Esophagus muscularis mucosa (tissue), 4 donors: ENCODE data around the gene RIN3. TPM values are rescaled to one million over a fixed set of nuclear protein-coding genes. Genes with fewer than 3 reads are reported as not detected.

ENCODE experiments used
- DNase-seq: peaks from one replicate; pipeline ENCODE4 v3.0.0-alpha.2; 2017; ENCODE audit errors: extremely low spot score
- H3K27ac ChIP-seq, 4 donors: fragments of 200-600 bp; sonication (generic); replicated peaks in 1 of 4; 1 replicate in 3 of 4; 2 replicates in 1 of 4; pipeline ENCODE4 v1.5.1; 2016 to 2019; ENCODE audit warnings: mild to moderate bottlenecking in 1 of 4
- H3K27me3 ChIP-seq, 4 donors: fragments of 200-600 bp; sonication (generic); one replicate each; pipeline versions ENCODE4 v1.5.1 to v1.6.0; 2016 to 2019
- H3K36me3 ChIP-seq, 4 donors: fragments of 200-600 bp; sonication (generic); one replicate each; pipeline ENCODE4 v1.5.1; 2016 to 2019
- H3K4me1 ChIP-seq, 4 donors: fragments of 200-600 bp; sonication (generic); one replicate each; pipeline ENCODE4 v1.5.1; 2016 to 2019
- H3K4me3 ChIP-seq, 4 donors: fragments of 200-600 bp; sonication (generic); 1 replicate in 2 of 4; 2 replicates in 2 of 4; pipeline ENCODE4 v1.5.1; 2016 to 2019; ENCODE audit warnings: mild to moderate bottlenecking in 4 of 4, moderate library complexity in 1 of 4
- H3K9me3 ChIP-seq, 4 donors: fragments of 200-600 bp; sonication (generic); 1 replicate in 3 of 4; 2 replicates in 1 of 4; pipeline ENCODE4 v1.5.1; 2016 to 2019
- CTCF ChIP-seq, 3 experiments: fragments of 200-600 bp in 2 of 3; fragments of 450-650 bp in 1 of 3; sonication (generic) in 2 of 3; IDR thresholded peaks; one replicate each; pipeline ENCODE4 v1.5.1; 2017 to 2019; ENCODE audit warnings: antibody characterized with exemption in 3 of 3, mild to moderate bottlenecking in 2 of 3, moderate library complexity in 1 of 3
- EP300 ChIP-seq: sonication (generic); formaldehyde crosslinking; IDR thresholded peaks from one replicate; pipeline ENCODE4 v1.6.1; 2017; ENCODE audit warnings: antibody characterized with exemption
- POLR2A ChIP-seq: fragments of 450-650 bp; IDR thresholded peaks from one replicate; pipeline ENCODE4 v1.6.1; 2017; ENCODE audit warnings: antibody characterized with exemption, moderate library complexity, mild to moderate bottlenecking, low read depth
- POLR2AphosphoS5 ChIP-seq, 2 donors: sonication (generic); formaldehyde crosslinking; IDR thresholded peaks; one replicate each; pipeline ENCODE4 v1.6.1; 2017; ENCODE audit warnings: antibody characterized with exemption in 2 of 2
- WGBS: methylation state at CpG from one replicate; pipeline ENCODE4 v1.1.5; 2018; 5-methylcytosine and 5-hydroxymethylcytosine counted together
- intact Hi-C: fragments of 100-400 bp; cut with DNase I; formaldehyde crosslinking; loops from one replicate; pipeline ENCODE4 v1.15.1; 2023
- total RNA-seq, 4 donors: library from RNA; depleted of rRNA; stranded (reverse); fragments of >200 nt; gene quantifications; one replicate each; pipeline versions ENCODE4 v1.1.0 to v1.2.1, GENCODE V29; 2016

The RIN3 gene
- total RNA-seq, 4 donors from 2014 or later = 10.6 to 20.0 (median 13.1) TPM

DNA sequence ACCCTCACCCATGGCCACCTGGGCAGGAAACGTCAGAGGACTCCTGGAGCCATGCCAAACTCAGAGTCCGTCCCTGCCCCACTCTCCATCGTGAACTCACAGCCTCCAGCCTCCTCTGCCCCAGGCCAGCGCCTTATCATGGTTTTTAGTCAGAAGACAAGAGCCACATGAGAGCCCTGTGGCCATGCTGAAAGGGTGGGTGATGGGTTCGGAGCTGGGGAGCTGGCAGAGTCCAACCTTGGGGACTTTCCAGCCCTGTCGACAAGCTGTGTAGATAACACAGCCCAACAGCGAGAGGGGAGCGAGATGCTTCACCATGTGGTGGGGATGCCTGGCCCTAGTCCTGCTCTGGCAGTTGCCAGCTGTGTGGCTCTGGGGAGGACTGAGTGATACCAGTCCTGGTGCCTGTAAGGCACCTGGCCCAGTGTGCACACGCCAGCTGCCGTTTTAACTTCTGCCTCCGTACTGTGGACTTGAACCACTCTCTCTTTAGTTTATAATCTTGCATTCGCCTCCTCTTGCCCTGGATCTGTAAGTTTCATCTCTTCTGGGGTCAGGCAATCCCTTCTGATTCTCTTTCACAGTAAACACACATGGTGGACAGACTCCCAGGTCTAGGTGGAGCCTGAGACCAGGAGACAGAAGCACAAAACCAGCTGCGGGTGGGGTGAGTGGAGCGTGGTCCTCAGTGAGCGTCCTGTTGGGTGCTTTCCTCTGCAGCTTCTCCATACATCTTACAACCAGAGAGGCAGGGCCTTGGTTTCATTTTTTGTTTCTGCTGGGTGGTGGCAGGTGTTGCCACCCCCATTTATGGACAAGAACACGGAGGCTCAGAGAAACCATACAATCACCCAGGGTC, 55.3 kb downstream of the RIN3 start:
- intact Hi-C loops = no loop called here
- peaks cover 0 to 9% (median 2%) of the 10 kb centered on the region in 4 donors for H3K9me3 ChIP-seq
- H3K27ac ChIP-seq = no peak overlapping the region
- H3K27me3 ChIP-seq = no peaks in the 10 kb centered on the region
- TF ChIP-seq POLR2AphosphoS5 (IDR thresholded peaks at IDR 0.05) (no peak), EP300 (no peak), CTCF (IDR thresholded peaks at IDR 0.05) (no peak), POLR2A (no peak)
- DNase-seq = no peak
- peaks cover 6 to 28% (median 15%) of the 10 kb centered on the region in 4 donors for H3K36me3 ChIP-seq
- WGBS = 83% methylated on average over 12 of the region's 16 CpGs
- H3K4me1 ChIP-seq = peaks cover 0 to 10% (median 6%) of the 10 kb centered on the region in 4 donors
- no peak overlapping the region for H3K4me3 ChIP-seq

- Histone ChIP-seq H3K27me3 (no peaks in the 10 kb centered on the region), H3K27ac (no peak overlapping the region), H3K4me1 (peaks cover 0 to 4% (median 0%) of the 10 kb centered on the region in 4 donors), H3K36me3 (peaks cover 6 to 24% (median 12%) of the 10 kb centered on the region in 4 donors), H3K4me3 (no peak overlapping the region), H3K9me3 (peaks cover 0 to 9% (median 2%) of the 10 kb centered on the region in 4 donors)
- TF ChIP-seq CTCF (IDR thresholded peaks at IDR 0.05) (no peak), POLR2AphosphoS5 (IDR thresholded peaks at IDR 0.05) (no peak), POLR2A (no peak), EP300 (no peak)
- no peak for DNase-seq
- 80% methylated on average over 6 of the region's 6 CpGs for WGBS
- intact Hi-C loops = no loop called here
Observed at GRCh38 chr14:92570674-92571262, 57.2 kb downstream of the RIN3 start.

DNA sequence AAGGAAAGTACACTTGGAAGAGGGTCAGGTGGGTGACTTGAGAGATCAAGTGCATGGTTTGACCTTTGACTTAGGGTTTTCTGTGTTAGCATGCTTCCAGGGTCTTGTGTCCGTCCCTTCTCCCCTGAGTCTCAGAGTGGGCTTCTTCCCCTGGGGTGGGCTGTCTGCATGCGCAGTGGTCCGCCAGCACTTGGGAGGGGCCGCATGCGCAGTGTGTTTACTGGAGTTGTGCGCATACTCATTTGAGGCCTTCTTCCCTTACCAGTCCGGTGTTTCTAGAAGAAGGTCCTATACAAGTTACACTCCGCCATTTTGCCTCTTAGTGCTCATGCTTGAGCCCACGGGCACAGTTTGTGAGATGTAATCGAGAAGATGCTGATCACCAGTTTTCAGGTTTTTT, 58.5 kb downstream of the RIN3 start:
- WGBS = 94% methylated on average over 10 of the region's 10 CpGs
- no peak overlapping the region for H3K27ac ChIP-seq
- TF ChIP-seq CTCF (IDR thresholded peaks at IDR 0.05) = no peak

DNA sequence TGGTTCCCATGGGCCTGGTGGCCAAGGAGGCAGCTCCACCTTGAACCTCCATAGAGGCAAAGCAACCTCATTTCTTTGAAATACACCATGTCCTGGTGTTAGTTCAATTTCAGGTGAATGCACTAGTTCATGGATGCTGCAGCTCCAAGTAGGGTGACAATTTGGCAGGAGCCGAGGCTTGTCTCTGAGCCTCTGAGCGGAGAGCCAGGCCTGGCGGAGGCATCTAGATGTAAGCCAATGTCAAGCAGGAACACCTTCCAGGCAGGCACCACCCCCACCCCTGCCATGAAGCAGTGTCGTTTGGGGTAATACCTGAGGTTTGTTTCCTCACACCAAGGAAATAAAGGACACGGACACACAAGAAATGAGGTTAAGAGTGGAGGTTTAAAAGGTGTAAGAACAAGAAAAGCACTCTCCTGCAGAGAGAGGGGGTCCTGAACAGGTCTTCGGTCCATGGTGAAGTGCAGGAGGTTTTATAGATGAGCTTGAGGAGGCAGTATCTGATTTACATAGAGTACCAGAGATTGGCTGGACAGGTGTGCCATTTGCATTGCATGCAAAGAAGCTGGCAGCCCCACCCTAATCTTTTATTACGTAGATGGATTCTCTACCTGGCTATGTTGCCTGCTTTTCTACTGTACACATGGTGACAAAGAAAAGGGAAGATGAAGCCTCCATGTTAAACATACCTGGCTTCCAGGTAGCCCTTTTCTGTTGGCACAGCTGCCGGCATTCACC, 60.3 kb downstream of the RIN3 start:
- no peak for DNase-seq
- intact Hi-C loops = no loop called here
- peaks cover 4 to 20% (median 15%) of the 10 kb centered on the region in 4 donors for H3K36me3 ChIP-seq
- H3K27me3 ChIP-seq = no peaks in the 10 kb centered on the region
- no peak for TF ChIP-seq EP300
- TF ChIP-seq POLR2A = no peak
- TF ChIP-seq POLR2AphosphoS5 (IDR thresholded peaks at IDR 0.05) = no peak
- TF ChIP-seq CTCF (IDR thresholded peaks at IDR 0.05) = no peak
- no peak overlapping the region for H3K27ac ChIP-seq
- H3K4me3 ChIP-seq = no peak overlapping the region
- WGBS = 89% methylated on average over 8 of the region's 8 CpGs
- peaks cover 0 to 4% (median 0%) of the 10 kb centered on the region in 4 donors for H3K4me1 ChIP-seq
- H3K9me3 ChIP-seq = no peaks in the 10 kb centered on the region

More for the DNA sequence above, 58.5 kb downstream of the RIN3 start:
- no peak overlapping the region for H3K4me3 ChIP-seq
- H3K9me3 ChIP-seq = peaks cover 0 to 5% (median 2%) of the 10 kb centered on the region in 4 donors
- DNase-seq = no peak
- no peaks in the 10 kb centered on the region for H3K27me3 ChIP-seq
- peaks cover 0 to 4% (median 0%) of the 10 kb centered on the region in 4 donors for H3K4me1 ChIP-seq
- peaks cover 0 to 20% (median 6%) of the 10 kb centered on the region in 4 donors for H3K36me3 ChIP-seq
- intact Hi-C loops = no loop called here
